ENCODE measurements around the gene DAP. TPM values are rescaled to one million over a fixed set of nuclear protein-coding genes. Genes with fewer than 3 reads are reported as not detected.

The DAP gene, protein sequence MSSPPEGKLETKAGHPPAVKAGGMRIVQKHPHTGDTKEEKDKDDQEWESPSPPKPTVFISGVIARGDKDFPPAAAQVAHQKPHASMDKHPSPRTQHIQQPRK
- total RNA-seq (39.8 TPM), polyA plus RNA-seq (10 to 100 TPM; 50.1 to 64.2 (median 54.7) TPM)

DNA sequence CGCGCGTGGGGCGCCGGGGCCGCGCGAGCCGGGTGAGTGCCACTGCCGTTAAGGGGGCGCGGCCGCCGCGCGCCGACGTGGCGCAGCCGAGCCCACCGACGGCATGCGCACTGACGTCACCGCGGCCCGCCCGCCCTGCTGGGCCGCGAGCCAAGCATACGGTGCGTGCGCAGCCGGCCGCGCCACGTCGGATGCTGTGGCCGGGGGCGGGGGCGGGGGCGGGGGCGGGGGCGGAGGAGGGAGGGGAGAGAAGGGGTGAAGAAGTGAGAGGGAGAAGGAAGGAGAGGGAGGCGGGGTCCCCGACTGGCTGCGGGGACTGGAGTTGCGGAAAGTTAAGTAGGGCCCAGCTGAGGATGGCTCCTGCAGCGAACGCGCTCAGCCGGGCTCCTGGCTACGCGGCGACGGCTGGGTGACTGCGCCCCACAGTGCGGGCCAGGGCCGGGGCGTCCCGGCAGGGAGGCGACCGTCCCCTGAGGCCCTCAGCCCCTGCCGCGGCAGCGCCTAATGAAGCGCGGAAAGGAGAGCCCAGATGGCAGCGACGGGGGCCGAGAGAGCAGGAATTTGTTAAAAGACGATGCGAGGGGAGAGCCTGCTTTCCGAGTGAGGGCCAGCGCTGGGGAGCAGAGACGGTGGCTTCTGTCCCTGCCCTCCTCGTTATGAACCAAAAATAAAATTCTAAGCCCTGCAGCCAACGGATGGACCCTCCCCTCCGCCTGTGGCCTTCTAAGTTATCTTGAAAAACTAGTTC is at the start of gene DAP:
DAP (minus strand) TSS at position 50 of the 748 bp plus-strand sequence. CDS start 166 bp downstream, outside the sequence.
- Mint-ChIP-seq H3K4me3 (peak within 1 kb of the TSS; percentile 93 to 98 (median 97)), H3K27me3 (peaks cover 8% of the 10 kb centered on the region), H3K9me3 (no peaks in the 10 kb centered on the region), H3K4me1 (peaks cover 8 to 57% (median 44%) of the 10 kb centered on the region in 4 donors), H3K27ac (peak within 1 kb of the TSS; percentile 94 to 95 (median 94)), H3K36me3 (peaks cover 9% of the 10 kb centered on the region)
- ATAC-seq (ENCODE audit: low read depth in 2 of 2) = peak; percentile 87 to 88
- peak; percentile 87 to 94 (median 93) for DNase-seq
- H3K4me1 ChIP-seq (ENCODE audit: control insufficient read depth, insufficient read depth, low read length, poor library complexity, severe bottlenecking) = peaks cover 26% of the 10 kb centered on the region
- H3K27ac ChIP-seq (ENCODE audit: insufficient read depth, low read length, poor library complexity, severe bottlenecking) = peak within 1 kb of the TSS; percentile 80
- H3K36me3 ChIP-seq (ENCODE audit: control insufficient read depth, insufficient read depth, low read length) = no peaks in the 10 kb centered on the region
- H3K9me3 ChIP-seq (ENCODE audit: control insufficient read depth in 2 of 2, low read length in 2 of 2) = no peaks in the 10 kb centered on the region
- H3K4me3 ChIP-seq (ENCODE audit: low read depth, low read length) = peak within 1 kb of the TSS; percentile 92
- no peaks in the 10 kb centered on the region for H3K27me3 ChIP-seq (ENCODE audit: control insufficient read depth, insufficient read depth, low read length)

DNA sequence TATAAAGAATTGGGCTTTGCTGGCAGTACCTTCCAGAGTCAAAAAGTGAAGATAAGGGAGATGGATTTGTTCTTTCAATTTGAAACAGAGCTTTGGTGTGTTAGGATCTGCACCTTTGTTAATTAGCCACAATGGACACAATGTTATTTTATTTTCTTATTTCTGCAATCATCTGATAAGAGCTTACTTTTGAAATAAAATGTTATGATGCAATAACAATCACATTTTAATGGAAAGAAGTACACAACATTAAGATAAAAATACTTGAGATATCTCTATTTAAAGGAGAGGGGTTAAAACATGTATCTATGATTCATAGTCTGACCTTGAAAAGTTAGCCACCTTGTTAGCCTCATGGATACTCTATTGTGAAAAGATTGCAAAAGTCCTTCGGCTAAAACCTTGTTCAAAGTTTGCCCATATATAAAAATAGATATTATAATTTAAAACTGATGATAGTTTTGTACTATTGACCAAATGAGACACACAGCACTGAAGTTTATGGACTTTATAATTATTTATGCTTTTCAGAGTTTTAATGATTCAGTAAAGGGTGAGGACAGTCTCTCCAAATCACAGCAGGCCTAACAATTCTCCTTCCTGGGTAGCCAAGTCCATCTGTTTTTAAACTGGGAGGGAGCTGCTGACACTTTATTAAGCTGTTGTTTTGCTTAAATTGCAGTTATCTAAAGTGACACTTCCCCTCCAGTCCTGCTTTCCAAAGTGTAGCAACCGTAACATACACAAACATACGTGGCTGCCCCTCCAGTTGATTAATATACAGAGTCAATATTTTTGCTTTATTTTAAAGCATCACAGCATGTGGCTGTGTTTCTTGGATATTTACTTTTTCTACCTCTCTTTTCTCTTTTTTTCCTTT is 47.6 kb upstream of the DAP start:
- DNase-seq (no peak), ATAC-seq (ENCODE audit: low read depth in 2 of 2) (no peak)
- Mint-ChIP-seq H3K27ac (no peak overlapping the region), H3K36me3 (no peaks in the 10 kb centered on the region), H3K4me3 (no peak overlapping the region), H3K27me3 (peaks cover 9% of the 10 kb centered on the region), H3K4me1 (no peaks in the 10 kb centered on the region), H3K9me3 (peaks cover 0 to 4% (median 0%) of the 10 kb centered on the region in 7 donors)
- Histone ChIP-seq H3K27ac (ENCODE audit: insufficient read depth, low read length, poor library complexity, severe bottlenecking) (no peak overlapping the region), H3K27me3 (ENCODE audit: control insufficient read depth, insufficient read depth, low read length) (peaks cover 6% of the 10 kb centered on the region), H3K4me3 (ENCODE audit: low read depth, low read length) (no peak overlapping the region), H3K4me1 (ENCODE audit: control insufficient read depth, insufficient read depth, low read length, poor library complexity, severe bottlenecking) (no peaks in the 10 kb centered on the region), H3K9me3 (ENCODE audit: control insufficient read depth in 2 of 2, low read length in 2 of 2) (no peaks in the 10 kb centered on the region), H3K36me3 (ENCODE audit: control insufficient read depth, insufficient read depth, low read length) (no peaks in the 10 kb centered on the region)

DNA sequence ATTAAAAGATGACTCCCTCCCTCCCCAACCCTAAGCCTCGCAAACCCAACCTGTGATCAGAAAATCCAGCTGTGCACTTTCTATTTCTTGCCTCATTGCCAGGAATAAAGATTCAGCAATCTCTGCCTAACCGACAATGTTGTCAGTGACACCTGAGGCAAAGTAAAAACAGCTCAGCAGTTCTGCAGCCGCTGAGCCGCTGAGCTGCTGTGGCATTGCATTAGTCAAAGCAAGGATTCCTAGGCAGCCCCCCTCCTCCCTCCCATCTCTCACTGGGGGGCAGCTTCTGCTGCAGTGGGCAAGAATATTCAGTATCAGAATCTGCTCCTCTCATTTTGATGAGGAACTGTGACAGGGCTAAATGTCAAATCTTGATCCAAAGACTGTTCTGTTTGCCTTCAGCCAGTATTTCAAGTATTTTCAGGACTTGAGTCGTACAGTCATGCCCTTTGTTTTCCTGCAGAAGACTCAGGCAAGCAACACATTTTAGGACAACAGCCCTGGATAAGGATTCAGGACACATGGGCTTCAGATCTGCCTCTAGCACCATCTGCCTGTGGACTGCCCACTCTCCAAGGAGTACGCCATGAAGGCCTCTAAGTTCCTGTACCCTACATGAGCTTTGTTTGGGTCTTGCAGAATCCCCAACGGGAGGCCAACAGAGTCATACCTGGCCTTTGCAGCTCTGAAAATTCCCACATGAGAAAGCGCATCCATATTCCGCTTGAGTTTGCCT is 41.1 kb upstream of the DAP start:
- no peaks in the 10 kb centered on the region for H3K4me1 ChIP-seq (ENCODE audit: control insufficient read depth, insufficient read depth, low read length, poor library complexity, severe bottlenecking)
- H3K9me3 Mint-ChIP-seq = no peaks in the 10 kb centered on the region
- no peaks in the 10 kb centered on the region for H3K36me3 ChIP-seq (ENCODE audit: control insufficient read depth, insufficient read depth, low read length)
- peaks cover 11% of the 10 kb centered on the region for H3K27me3 ChIP-seq (ENCODE audit: control insufficient read depth, insufficient read depth, low read length)
- no peak overlapping the region for H3K4me3 Mint-ChIP-seq
- no peaks in the 10 kb centered on the region for H3K9me3 ChIP-seq (ENCODE audit: control insufficient read depth in 2 of 2, low read length in 2 of 2)
- ATAC-seq (ENCODE audit: low read depth in 2 of 2) = no peak
- no peak for DNase-seq
- H3K27ac ChIP-seq (ENCODE audit: insufficient read depth, low read length, poor library complexity, severe bottlenecking) = no peak overlapping the region
- H3K4me3 ChIP-seq (ENCODE audit: low read depth, low read length) = no peak overlapping the region
- H3K36me3 Mint-ChIP-seq = no peaks in the 10 kb centered on the region
- no peak overlapping the region for H3K27ac Mint-ChIP-seq
- peaks cover 22% of the 10 kb centered on the region for H3K27me3 Mint-ChIP-seq
- H3K4me1 Mint-ChIP-seq = no peaks in the 10 kb centered on the region

DNA sequence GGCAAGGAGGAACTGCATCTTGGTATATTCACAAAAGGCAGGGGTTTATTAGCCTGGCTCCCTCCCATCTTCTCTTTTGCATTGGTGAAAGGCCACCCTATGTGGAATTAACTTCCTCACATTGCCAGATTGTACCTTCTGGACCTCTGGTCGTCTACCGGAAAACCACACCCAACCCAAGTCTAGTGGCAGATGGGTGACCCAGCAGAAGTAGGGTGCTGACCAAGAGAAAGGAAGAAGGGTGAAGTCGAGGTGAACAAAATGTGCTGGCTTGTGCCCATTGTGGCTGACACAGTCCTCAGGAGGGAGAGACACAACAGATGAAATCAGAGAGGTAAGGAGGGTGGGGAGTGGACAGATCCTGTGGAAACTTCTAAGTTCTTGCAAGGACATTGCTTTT is 39.8 kb upstream of the DAP start:
- peak overlapping the region in 1 of 3 donors; percentile 50 for H3K27ac Mint-ChIP-seq
- Histone ChIP-seq H3K27me3 (ENCODE audit: control insufficient read depth, insufficient read depth, low read length) (peaks cover 11% of the 10 kb centered on the region), H3K9me3 (ENCODE audit: control insufficient read depth in 2 of 2, low read length in 2 of 2) (no peaks in the 10 kb centered on the region), H3K36me3 (ENCODE audit: control insufficient read depth, insufficient read depth, low read length) (no peaks in the 10 kb centered on the region), H3K27ac (ENCODE audit: insufficient read depth, low read length, poor library complexity, severe bottlenecking) (no peak overlapping the region), H3K4me1 (ENCODE audit: control insufficient read depth, insufficient read depth, low read length, poor library complexity, severe bottlenecking) (no peaks in the 10 kb centered on the region), H3K4me3 (ENCODE audit: low read depth, low read length) (no peak overlapping the region)
- no peaks in the 10 kb centered on the region for H3K9me3 Mint-ChIP-seq
- DNase-seq (no peak), ATAC-seq (ENCODE audit: low read depth in 2 of 2) (no peak)
- no peaks in the 10 kb centered on the region for H3K4me1 Mint-ChIP-seq
- no peaks in the 10 kb centered on the region for H3K36me3 Mint-ChIP-seq
- H3K4me3 Mint-ChIP-seq = no peak overlapping the region
- H3K27me3 Mint-ChIP-seq = peaks cover 25% of the 10 kb centered on the region

DNA sequence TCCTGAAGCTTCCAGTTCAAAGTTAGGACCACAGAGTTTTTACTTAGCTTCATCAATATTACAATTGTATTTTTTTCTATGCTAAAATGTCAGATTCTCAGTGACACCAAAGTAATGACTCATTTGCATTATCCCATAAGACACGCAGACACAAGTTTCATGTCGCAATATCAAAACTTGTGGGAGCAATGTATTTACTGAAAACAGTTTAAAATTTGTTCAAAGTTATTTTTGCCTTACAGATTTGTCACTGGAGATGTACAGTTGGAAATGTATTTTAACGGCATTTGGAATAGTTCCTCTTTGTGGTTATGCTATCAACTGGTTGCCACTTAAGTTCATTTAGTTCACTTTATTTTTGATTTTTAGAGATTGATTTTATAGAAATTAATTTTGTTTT is 36.2 kb upstream of the DAP start:
- Mint-ChIP-seq H3K9me3 (no peaks in the 10 kb centered on the region), H3K27me3 (peaks cover 14% of the 10 kb centered on the region), H3K4me1 (no peaks in the 10 kb centered on the region), H3K27ac (no peak overlapping the region), H3K4me3 (no peak overlapping the region), H3K36me3 (no peaks in the 10 kb centered on the region)
- Histone ChIP-seq H3K27ac (ENCODE audit: insufficient read depth, low read length, poor library complexity, severe bottlenecking) (no peak overlapping the region), H3K36me3 (ENCODE audit: control insufficient read depth, insufficient read depth, low read length) (no peaks in the 10 kb centered on the region), H3K4me1 (ENCODE audit: control insufficient read depth, insufficient read depth, low read length, poor library complexity, severe bottlenecking) (no peaks in the 10 kb centered on the region), H3K27me3 (ENCODE audit: control insufficient read depth, insufficient read depth, low read length) (peaks cover 8% of the 10 kb centered on the region), H3K4me3 (ENCODE audit: low read depth, low read length) (no peak overlapping the region), H3K9me3 (ENCODE audit: control insufficient read depth in 2 of 2, low read length in 2 of 2) (no peaks in the 10 kb centered on the region)
- DNase-seq (no peak), ATAC-seq (ENCODE audit: low read depth in 2 of 2) (no peak)

DNA sequence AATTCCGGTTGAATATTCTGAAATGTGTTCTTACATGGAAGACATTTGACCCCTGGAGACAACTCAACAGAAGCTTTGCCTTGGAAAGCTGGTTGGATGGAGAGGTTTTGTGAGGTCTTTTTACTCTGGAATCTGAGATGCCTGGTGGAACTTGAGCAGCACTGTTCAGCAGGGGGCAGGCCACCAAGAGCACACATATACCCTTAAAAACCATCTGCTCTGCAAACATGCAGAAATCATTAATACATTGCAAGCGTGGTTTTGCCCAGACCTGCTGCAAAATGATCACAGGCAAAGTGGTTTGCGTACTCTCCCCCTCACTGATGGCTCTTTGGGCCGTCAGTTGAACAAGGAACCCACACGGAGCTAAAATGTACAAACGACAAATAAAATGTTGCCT is 32.8 kb upstream of the DAP start:
- no peak for ATAC-seq (ENCODE audit: low read depth in 2 of 2)
- Mint-ChIP-seq H3K27me3 (peaks cover 9% of the 10 kb centered on the region), H3K4me1 (no peaks in the 10 kb centered on the region), H3K36me3 (no peaks in the 10 kb centered on the region), H3K4me3 (no peak overlapping the region), H3K9me3 (peaks cover 0 to 1% (median 0%) of the 10 kb centered on the region in 7 donors), H3K27ac (no peak overlapping the region)
- Histone ChIP-seq H3K27me3 (ENCODE audit: control insufficient read depth, insufficient read depth, low read length) (peaks cover 2% of the 10 kb centered on the region), H3K36me3 (ENCODE audit: control insufficient read depth, insufficient read depth, low read length) (no peaks in the 10 kb centered on the region), H3K4me3 (ENCODE audit: low read depth, low read length) (no peak overlapping the region), H3K4me1 (ENCODE audit: control insufficient read depth, insufficient read depth, low read length, poor library complexity, severe bottlenecking) (no peaks in the 10 kb centered on the region), H3K27ac (ENCODE audit: insufficient read depth, low read length, poor library complexity, severe bottlenecking) (no peak overlapping the region), H3K9me3 (ENCODE audit: control insufficient read depth in 2 of 2, low read length in 2 of 2) (no peaks in the 10 kb centered on the region)
- no peak for DNase-seq

DNA sequence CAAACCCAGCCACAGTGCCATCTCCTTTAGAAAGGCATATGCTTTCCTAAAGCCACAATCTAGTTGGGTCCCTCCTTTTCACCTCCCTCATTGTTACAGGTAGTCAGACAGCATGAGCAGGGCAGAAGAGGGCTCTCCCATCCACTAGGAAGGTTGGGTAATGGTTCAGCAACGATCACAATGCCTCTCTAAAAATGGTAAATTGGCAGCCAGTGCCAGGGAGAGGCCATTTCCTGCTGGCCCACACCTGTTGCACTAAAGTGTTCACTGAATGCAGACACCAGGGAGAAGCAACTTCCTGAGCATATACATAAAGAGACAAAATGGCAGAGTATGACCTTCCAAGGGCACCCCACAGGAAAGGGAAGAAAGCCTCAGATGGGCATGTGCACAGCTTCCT is 31.3 kb upstream of the DAP start:
- H3K9me3 Mint-ChIP-seq = peaks cover 0 to 1% (median 0%) of the 10 kb centered on the region in 7 donors
- peaks cover 9% of the 10 kb centered on the region for H3K27me3 Mint-ChIP-seq
- DNase-seq = no peak
- Histone ChIP-seq H3K27ac (ENCODE audit: insufficient read depth, low read length, poor library complexity, severe bottlenecking) (no peak overlapping the region), H3K4me1 (ENCODE audit: control insufficient read depth, insufficient read depth, low read length, poor library complexity, severe bottlenecking) (no peaks in the 10 kb centered on the region), H3K27me3 (ENCODE audit: control insufficient read depth, insufficient read depth, low read length) (no peaks in the 10 kb centered on the region), H3K4me3 (ENCODE audit: low read depth, low read length) (no peak overlapping the region), H3K9me3 (ENCODE audit: control insufficient read depth in 2 of 2, low read length in 2 of 2) (no peaks in the 10 kb centered on the region), H3K36me3 (ENCODE audit: control insufficient read depth, insufficient read depth, low read length) (no peaks in the 10 kb centered on the region)
- ATAC-seq (ENCODE audit: low read depth in 2 of 2) = no peak
- H3K27ac Mint-ChIP-seq = no peak overlapping the region
- H3K4me3 Mint-ChIP-seq = no peak overlapping the region
- no peaks in the 10 kb centered on the region for H3K36me3 Mint-ChIP-seq
- H3K4me1 Mint-ChIP-seq = no peaks in the 10 kb centered on the region

Measured in CD4-positive, CD25-positive, alpha-beta regulatory T cell (primary cell).